HG02763 (cell line): ENCODE data around the gene AFG1L.
"Not testable (repeated sequence)": the region's sequence is repeated elsewhere in the genome, so short reads cannot be mapped to it uniquely, and the experiment has no call there.

Experiments used
- ATAC-seq: cut with Tn5 transposase; IDR thresholded peaks from one replicate; pipeline ENCODE4 v1.9.1; 2021; ENCODE audit warnings: mild to moderate bottlenecking, moderate library complexity; ENCODE audit not compliant: unreplicated experiment

Gene AFG1L

DNA sequence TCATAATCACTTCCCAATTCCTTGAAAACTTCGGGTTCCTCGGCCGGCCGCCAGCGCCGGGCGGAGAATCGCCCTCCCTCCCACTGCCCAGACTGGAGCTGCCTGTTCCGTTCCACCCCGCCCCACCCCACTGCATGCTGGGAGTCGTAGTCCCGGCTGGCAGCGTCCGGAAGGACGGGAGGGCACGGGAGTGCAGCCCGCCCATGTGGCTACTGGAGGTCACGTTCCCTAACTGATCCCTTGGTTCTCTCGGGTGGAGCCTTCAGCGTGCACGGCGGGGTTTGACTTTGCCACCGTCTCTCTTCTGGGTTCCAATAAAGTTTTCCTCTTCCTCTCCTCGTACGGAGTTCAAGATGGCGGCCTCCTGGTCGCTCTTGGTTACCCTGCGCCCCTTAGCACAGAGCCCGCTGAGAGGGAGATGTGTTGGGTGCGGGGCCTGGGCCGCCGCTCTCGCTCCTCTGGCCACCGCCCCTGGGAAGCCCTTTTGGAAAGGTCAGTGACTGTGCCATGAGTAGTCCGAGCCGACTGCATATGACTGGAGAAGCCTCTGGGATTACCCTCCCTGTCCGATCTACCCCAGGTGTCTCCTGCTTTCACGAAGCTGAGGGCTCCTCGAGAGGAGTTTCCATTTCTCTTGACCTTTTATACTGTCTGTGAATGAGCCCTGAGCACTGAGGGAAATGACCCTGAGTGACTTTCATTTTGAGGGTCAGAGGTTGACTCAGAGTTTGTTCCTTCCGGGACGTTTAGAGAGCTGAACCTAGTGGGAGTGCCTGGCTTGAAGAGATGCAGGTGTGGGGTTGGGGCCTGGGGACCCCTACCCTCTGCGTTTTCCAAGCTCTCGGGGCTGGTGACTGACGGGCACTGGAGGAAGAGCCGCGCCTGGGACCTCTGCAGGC, at the start of gene AFG1L:
TSS of gene AFG1L (plus strand) at position 328 of the 899 bp plus-strand sequence. CDS start at position 354, 26 bp downstream.
- ATAC-seq = peak; percentile 89

- ATAC-seq = not testable (repeated sequence)
Observed at GRCh38 chr6:108245095-108245494, 49.8 kb upstream of the AFG1L start.

DNA sequence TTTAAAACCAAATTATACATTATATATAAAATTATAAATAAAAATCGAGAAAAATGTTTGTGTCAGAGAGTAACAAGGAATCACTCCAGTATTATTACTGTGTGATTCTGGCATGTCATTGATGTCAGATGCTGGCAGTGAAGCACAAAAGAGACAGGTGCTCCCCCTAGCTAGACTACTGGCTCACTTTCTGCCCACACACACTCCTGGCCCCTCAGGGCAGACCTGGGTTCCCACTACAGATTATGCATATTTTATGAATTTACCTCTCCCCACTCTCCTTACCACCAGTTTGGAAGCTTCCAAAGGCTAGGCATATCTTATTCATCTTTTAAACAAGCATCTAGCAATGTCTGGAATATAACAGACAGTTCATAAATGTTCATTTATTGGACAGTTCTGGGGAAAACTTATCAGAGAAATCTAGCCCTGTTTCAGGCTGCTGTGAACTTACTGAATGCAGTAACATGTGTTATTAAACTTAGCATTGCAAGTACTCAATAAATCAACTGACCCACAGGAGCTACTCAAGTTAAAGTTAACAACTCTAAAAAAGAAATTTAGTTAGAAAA, 46.8 kb upstream of the AFG1L start:
- no peak for ATAC-seq

- no peak for ATAC-seq
Observed at GRCh38 chr6:108250240-108250866, 44.5 kb upstream of the AFG1L start.

DNA sequence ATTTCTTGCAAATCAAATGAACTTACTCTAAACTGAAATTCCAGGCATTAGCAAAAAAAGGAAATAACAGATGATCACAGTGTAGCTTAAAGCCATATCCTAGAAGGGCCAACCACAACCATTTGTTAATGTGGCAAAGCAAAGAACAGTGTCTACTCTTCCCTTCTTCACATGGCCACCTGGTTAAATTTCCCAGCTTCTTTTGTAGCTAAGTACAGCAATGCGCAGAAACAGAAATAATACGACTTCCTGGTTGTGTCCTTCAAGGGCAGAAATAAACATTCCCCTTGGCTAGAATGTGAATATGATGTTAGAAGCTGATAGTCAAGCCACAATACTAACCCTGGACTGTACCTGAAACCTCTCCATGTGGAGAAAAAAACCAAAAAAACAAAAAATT, 43.6 kb upstream of the AFG1L start:
- ATAC-seq = no peak

- ATAC-seq = no peak
Observed at GRCh38 chr6:108252055-108252454, 42.8 kb upstream of the AFG1L start.

GRCh38 chr6:108253241-108253640, 41.6 kb upstream of the AFG1L start:
- ATAC-seq = no peak

DNA sequence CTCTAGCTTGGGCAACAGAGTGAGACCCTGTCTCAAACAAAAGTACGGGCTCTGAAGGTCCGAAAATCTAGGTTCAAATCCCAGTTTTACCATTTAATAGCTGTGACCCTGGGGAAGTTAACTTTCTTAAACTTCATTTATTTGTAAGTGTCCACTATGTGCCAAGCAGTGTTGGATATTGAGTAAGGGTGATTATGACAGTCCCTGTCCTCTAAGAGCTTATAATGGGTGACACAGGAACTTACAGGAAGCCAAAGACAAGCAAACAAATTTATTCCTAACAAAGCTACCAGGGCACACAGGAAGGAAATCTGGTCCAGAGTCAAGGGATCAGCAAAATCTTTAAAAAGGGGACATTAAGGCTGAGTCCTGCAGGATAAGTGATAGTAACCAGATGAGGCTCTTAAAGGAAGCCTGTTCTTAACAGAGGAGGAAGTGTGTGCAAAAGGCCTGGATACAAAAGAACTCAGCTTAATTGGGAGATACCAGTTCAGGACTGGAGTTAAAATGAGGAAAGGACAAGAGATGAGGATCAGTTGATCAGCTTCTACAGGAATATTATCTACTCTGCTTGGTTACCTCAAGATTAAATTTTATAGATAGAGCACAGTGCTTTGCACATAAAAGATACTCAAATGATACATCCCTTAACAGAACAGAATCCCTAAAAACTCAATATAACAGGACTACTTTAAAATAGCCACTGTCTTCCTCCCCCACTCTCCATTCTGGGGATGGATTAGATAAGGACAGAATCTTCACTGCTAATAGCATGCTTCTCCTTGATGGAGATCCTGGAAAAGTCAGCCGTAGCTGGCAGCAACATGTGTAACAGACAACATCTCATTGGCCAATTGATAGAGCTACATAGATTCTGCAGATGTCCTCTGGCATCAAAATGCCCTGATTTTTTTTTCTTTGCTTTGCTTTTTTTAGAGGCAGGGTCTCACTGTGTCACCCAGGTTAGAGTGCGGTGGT, 40.1 kb upstream of the AFG1L start:
- no peak for ATAC-seq

- peak; percentile 3 for ATAC-seq
Observed at GRCh38 chr6:108260126-108260808, 34.6 kb upstream of the AFG1L start.

DNA sequence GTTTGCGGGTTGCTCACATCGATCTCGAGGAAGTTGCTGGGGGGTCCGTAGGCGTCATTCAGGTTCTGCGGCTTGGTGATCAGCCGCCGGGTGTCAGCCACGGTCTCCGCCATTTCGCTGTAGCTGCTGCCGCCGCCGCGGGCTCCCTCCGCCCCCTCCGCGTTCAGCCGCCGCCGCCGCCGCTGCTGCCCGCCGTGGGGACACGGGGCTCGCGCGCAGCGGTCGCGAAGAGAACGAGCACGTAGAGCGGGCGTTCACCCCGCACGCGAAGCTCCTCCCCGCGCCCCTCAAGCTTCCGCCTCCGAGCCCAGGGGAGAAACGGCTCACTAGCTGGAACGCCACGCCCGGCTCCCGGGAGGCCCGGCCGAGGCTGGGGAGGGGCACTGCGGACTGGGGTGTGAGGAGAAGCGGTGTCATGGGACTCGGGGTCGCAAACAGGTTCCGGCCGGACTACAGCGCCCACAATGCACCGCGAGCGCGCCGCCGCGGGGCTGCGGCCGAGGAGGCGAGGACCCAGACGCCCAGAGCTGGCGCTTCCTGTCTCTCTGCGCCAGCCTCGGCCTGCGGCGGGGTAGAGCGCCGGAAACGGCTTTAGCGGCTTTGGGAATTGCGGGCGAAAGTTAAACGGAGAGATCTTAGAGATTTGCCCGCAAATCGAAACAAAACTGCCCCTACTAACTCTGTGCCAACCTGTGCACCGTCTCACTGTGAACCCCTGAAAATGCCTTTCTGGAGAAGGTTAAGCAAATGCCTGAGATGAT, 33.9 kb upstream of the AFG1L start, which contains the start of gene SNX3:
TSS of gene SNX3 (minus strand) at position 232 of the 761 bp plus-strand sequence. CDS start at position 113, 119 bp downstream.
- peak; percentile 89 for ATAC-seq

DNA sequence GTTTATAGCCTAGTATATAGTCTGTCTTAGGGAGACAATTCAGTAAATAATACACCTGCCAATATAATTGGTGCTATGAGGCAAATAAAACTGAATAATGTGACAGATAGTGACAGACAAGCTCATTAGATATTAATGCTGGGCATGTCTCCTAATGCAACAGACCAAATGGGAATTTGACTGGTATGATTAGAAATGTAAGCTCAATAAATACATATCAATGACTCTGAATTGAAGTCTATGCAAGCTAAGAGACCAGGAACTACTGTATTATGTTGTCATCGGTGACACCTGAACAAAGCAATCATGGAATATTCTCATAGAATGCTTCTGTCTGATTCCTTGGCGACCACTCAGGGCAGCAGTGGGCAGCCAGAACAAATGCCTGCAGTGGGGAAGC, 31.5 kb upstream of the AFG1L start:
- no peak for ATAC-seq

DNA sequence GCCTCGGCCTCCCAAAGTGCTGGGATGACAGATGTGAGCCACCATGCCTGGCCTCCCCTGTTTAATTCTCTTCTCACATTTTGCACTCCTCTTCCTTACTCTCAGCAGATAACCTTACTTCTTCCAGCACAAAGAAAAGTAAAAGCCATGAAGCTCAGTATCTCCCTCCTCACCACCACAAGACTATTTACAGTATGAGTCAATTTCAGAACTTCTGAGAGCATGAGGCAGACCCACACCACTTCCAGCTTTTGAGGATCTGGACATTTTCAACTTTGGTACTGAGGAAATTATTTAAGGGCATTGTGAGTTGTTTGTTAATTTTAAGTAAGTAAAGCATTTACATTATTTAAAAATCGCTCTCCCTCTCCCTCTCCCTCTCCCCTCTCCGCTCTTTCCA, 26.0 kb upstream of the AFG1L start:
- no peak for ATAC-seq

GRCh38 chr6:108269955-108270354, 24.9 kb upstream of the AFG1L start:
- not testable (repeated sequence) for ATAC-seq

DNA sequence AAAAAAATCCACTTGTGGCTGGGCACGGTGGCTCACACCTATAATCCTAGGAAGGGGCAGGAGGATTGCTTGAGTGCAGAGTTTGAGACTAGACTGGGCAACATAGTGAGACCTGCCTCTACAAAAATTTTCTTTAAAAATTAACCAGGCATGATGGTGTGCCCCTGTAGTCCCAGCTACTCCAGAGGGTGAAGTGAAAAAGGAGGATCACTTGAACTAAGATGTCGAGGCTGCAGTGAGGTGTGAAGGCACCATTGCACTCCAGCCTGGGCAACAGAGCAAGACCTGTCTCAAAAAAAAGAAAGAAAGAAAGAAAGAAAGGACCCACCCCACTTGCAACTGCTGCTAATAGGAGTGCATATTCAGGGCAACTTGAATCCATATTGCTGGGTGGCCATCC, 20.3 kb upstream of the AFG1L start:
- ATAC-seq = no peak

GRCh38 chr6:108275976-108276375, 18.9 kb upstream of the AFG1L start:
- no peak for ATAC-seq

GRCh38 chr6:108277295-108277694, 17.6 kb upstream of the AFG1L start:
- ATAC-seq = no peak

- ATAC-seq = no peak
Observed at GRCh38 chr6:108277831-108278230, 17.0 kb upstream of the AFG1L start.

GRCh38 chr6:108285381-108285780, 9.5 kb upstream of the AFG1L start:
- no peak for ATAC-seq

- ATAC-seq = no peak
Observed at GRCh38 chr6:108286366-108286765, 8.5 kb upstream of the AFG1L start.
